ENCODE measurements around the gene SLC66A1.

- TF ChIP-seq CHD1 (IDR thresholded peaks at IDR 0.05; ENCODE audit: low read length): no peak
- TF ChIP-seq, protein P1, sequence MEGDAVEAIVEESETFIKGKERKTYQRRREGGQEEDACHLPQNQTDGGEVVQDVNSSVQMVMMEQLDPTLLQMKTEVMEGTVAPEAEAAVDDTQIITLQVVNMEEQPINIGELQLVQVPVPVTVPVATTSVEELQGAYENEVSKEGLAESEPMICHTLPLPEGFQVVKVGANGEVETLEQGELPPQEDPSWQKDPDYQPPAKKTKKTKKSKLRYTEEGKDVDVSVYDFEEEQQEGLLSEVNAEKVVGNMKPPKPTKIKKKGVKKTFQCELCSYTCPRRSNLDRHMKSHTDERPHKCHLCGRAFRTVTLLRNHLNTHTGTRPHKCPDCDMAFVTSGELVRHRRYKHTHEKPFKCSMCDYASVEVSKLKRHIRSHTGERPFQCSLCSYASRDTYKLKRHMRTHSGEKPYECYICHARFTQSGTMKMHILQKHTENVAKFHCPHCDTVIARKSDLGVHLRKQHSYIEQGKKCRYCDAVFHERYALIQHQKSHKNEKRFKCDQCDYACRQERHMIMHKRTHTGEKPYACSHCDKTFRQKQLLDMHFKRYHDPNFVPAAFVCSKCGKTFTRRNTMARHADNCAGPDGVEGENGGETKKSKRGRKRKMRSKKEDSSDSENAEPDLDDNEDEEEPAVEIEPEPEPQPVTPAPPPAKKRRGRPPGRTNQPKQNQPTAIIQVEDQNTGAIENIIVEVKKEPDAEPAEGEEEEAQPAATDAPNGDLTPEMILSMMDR (IDR thresholded peaks at IDR 0.05 in 2 of 3, conservative IDR thresholded peaks at IDR 0.05 in 1 of 3; ENCODE audit: insufficient read depth in 2 of 3, low read depth in 1 of 3, low read length in 3 of 3): no peak
- TF ChIP-seq ZKSCAN8 (CRISPR knock-in tag; IDR thresholded peaks at IDR 0.05): no peak
- TF ChIP-seq NBN (IDR thresholded peaks at IDR 0.05; ENCODE audit: low read depth): no peak
- no peak for TF ChIP-seq EGR1 (conservative IDR thresholded peaks at IDR 0.05)
These were observed 39.7 kb downstream of the SLC66A1 start for GRCh38 chr1:19351873-19352272.

Data from K562 (cell line).